HG03354 (cell line): Measurements from ENCODE around the gene PCDH1.

Source experiments
- ATAC-seq: cut with Tn5 transposase; IDR thresholded peaks from one replicate; pipeline ENCODE4 v1.9.1; 2021; ENCODE audit warnings: mild to moderate bottlenecking; ENCODE audit not compliant: unreplicated experiment, poor library complexity, severe bottlenecking

The PCDH1 gene

GRCh38 chr5:141858079-141858765 is 20.0 kb downstream of the PCDH1 start:
- ATAC-seq, result no peak

- ATAC-seq, result no peak
These were observed 21.0 kb downstream of the PCDH1 start for GRCh38 chr5:141857226-141857625.

- no peak for ATAC-seq
These were observed 22.0 kb downstream of the PCDH1 start for GRCh38 chr5:141856037-141856790.

- ATAC-seq, result no peak
These were observed 22.8 kb downstream of the PCDH1 start for GRCh38 chr5:141855265-141856036.

GRCh38 chr5:141853895-141854626 is 24.1 kb downstream of the PCDH1 start:
- ATAC-seq, result no peak

GRCh38 chr5:141852448-141852847 is 25.8 kb downstream of the PCDH1 start:
- ATAC-seq, result no peak

- ATAC-seq, result no peak
These were observed 26.9 kb downstream of the PCDH1 start for GRCh38 chr5:141851195-141851874.

- ATAC-seq, result no peak
These were observed 27.4 kb downstream of the PCDH1 start for GRCh38 chr5:141850786-141851185.

- ATAC-seq, result peak; percentile 12
These were observed 27.9 kb downstream of the PCDH1 start for GRCh38 chr5:141850244-141850768.

- ATAC-seq, result peak; percentile 70
These were observed 28.6 kb downstream of the PCDH1 start for GRCh38 chr5:141849415-141850243.

GRCh38 chr5:141848744-141849414 is 29.3 kb downstream of the PCDH1 start:
- ATAC-seq, result peak; percentile 34

GRCh38 chr5:141846031-141846430 is 32.2 kb downstream of the PCDH1 start:
- no peak for ATAC-seq

- no peak for ATAC-seq
These were observed 32.8 kb downstream of the PCDH1 start for GRCh38 chr5:141845371-141845851.

GRCh38 chr5:141844414-141845097 is 33.7 kb downstream of the PCDH1 start:
- no peak for ATAC-seq

GRCh38 chr5:141843156-141843927 is 34.9 kb downstream of the PCDH1 start:
- ATAC-seq, result no peak

GRCh38 chr5:141841378-141842180 is 36.6 kb downstream of the PCDH1 start:
- no peak for ATAC-seq
